Stimulated activated CD8-positive, alpha-beta memory T cell treated with anti-CD3 and anti-CD28 coated beads, Interleukin-4, amount 100 ng/mL, for 24 hours (primary cell): ENCODE data around the gene SRP9.
"Not testable (repeated sequence)": the region's sequence is repeated elsewhere in the genome, so short reads cannot be mapped to it uniquely, and the experiment has no call there.

Source experiments
- DNase-seq: peaks from one replicate; pipeline ENCODE4 v3.0.0-alpha.2; 2020; ENCODE audit warnings: low read depth

Gene SRP9

GRCh38 chr1:225755671-225756319 is 21.8 kb upstream of the SRP9 start:
- no peak for DNase-seq

- no peak for DNase-seq
Measured at GRCh38 chr1:225757927-225758656, 19.5 kb upstream of the SRP9 start.

DNA sequence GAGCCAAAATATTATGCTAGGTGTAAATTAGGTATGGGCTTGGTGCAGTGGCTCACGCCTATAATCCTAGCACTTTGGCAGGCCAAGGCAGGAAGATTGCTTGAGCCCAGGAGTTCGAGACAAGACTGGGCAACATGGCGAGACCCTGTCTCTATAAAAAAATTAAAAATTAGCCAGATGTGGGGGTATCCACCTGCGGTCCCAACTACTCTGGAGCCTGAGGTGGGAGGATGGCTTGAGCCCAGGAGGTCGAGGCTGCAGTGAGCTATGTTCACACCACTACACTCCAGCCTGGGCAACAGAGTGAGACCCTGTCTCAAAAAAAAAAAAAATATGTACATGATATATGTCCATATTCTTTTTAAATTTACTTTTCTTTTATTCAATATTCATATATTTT is 17.7 kb upstream of the SRP9 start:
- not testable (repeated sequence) for DNase-seq

DNA sequence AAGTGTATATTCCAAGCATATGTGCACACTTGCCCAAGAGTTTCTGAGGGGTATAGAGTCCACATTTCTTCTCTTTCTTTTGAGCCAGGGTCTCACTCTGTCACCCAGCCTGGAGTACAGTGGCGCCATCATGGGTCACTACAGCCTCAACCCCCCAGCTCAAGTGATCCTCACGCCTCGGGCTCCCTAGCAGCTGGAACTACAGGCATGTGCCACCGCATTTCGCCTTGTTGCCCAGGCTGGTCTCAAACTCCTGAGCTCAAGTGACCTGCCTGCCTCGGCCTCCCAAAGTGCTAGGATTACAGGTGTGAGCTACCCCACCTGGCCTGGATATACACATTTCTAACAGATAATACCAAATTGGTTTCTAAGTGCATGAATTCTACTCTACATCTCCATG is 17.1 kb upstream of the SRP9 start:
- no peak for DNase-seq

GRCh38 chr1:225761395-225761794 is 16.2 kb upstream of the SRP9 start:
- not testable (repeated sequence) for DNase-seq

DNA sequence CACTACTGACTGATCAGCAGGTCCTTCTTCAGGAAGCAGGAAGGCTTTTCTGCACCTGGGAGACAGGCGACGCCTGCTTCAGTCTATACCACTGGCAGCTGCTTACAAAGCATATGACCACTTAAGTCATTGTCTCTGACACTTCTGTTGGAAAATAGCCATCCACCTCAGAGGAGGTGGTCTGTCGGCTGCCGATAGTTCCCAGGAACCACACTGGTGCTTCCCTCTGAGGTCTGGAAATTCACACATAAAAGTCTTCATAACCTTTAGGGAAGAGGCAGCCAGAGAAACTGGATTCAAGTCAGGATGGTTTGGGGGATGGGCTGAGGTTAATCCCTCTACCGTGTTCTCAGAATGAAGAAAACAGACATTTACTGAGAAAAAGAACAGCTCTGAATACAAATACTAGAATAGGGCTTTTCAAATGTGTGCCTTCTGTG is 15.6 kb upstream of the SRP9 start:
- DNase-seq: no peak

DNA sequence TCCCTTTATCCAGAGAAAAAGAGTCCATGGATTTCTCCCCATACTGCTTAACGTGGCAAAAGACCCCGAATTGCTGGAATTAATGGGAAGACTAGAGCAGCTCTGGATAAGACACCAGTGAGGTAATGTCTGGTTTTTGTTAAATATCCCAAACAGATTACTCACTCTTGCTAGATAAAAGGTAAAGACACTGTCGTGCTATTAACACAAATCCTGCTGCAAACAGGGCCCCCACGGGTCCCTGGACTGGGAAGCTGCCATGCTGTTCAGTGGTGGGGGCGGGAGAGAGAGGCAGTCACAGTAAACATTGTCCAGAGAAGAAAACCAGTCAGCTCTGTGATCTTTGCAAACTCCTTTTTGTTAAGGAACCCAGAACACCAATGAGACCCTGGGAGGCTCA is 15.2 kb upstream of the SRP9 start:
- no peak for DNase-seq

DNA sequence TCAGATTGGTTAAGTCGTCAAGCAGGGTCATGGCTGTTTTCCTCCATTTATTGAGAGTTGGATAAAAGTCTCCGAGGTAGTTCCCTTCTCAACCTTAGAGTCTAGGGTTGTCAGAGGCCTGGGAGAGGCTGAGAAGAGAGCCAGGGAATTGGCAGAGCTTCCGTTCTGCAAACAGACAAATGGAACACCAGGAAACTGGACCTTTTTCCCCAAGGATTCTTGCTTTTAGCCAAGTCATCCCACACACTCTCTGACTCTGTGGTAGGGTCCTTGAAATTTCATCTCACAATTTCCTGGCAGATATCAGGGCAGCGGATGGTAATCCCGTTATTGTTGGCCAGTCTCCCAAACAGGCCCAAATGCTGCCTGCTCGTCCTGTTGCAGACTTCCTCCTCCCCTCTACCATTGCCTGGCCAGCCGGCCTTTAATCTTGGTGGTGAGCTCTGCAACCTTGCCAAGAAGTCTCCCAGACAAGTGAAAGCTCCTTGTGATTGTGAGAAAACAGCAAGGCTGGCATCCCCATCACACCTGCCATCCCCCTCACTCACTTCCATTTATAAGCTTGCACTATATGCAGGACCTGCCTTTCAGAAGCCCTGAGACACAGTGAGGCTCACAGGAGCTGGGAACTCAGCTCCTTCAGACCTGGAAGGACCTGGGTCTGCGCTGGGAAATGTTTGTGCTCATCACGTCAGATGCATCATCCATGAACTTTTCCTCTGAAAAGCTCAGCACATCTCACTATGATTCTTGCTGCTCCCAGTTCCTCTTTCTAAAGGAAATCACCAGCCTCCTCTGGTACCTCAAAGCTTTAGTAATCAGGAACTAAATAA is 13.7 kb upstream of the SRP9 start:
- DNase-seq: no peak

GRCh38 chr1:225765982-225766674 is 11.5 kb upstream of the SRP9 start:
- DNase-seq: no peak

DNA sequence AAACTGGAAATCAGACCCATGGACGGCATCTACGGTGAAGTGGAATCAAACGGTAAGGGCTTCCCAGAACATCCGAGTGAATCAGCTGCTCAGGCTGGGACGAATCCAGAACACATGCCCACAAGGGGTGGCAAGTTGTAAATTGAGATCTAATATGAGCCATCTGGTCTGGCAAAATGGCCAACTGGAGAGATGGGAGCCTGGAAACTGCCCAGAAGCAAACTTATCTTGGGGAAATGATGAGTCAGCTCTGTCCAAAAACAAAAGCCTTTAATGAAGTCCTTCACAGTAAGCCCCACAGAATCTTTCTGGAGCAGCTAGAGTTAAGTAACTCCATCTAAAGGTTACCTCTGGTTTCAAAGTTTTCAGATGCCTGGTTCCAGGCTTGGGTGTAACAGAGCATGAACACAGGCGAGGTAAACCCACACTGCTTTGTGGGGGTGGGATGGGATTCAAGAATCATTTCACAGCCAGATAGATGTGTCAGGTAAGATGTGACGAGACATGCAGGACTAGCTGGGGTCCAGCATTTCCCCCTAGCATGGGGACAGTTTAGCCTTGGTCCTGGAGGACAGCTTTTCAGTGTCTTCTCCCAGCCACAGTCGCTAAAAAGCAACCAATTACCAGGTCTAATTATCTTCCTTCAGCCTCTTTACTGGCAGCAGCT is 10.5 kb upstream of the SRP9 start:
- no peak for DNase-seq

- no peak for DNase-seq
Measured at GRCh38 chr1:225767634-225768540, 9.7 kb upstream of the SRP9 start.

DNA sequence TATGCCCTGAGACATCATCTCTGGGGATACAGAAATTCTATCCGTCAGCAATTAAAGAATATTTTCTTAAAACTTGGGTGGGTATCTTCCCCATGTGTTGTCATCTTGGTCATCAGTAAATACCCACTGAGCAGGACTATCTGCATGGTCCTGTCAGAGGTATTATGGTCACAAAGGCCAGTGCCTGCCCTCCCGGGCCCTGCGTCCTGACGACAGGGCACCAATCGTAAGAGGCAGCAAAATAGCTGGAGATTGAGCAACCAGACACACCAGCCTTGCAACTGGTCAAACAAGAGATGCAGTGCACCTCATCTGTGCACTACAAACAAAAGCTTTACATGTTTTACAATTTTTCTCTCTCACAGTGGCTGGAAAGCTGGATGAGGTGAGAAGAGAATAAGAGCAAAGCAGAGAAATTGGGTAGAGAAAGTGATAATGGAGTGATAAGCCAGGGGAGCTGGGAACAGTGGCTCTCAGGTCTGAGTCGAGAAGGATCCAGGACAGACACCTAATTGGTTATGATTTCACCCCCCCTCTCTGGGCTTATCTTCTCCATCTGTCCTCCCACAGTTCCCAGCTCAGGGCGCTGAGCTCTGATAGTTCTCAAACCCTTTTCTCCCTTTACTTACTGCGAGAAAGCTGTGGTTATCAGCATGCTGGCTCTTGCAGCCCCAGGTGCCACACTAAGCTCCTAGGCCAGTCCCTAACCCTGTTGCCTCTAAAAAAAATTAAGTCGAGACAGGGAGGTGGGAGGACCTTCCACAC is 8.8 kb upstream of the SRP9 start:
- no peak for DNase-seq

DNA sequence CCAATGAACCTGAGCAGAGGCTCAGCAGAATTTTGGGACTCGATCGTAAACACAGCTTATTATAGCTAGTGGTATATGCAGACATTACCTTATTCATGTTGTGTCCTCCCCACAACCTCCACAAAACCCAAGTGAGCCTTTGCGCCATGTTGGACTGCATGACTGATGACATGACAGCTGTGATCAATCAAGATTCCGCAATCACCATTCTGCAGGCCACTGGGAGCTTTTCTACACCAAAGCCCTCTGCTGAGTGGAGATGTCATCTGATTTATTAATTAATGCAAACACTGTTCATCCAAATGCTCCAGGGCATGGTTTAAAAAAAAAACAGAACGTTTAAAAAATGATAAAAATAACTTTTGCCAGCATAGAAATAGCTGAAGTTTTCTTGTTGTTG is 7.9 kb upstream of the SRP9 start:
- DNase-seq: no peak

- no peak for DNase-seq
Measured at GRCh38 chr1:225770561-225771248, 6.9 kb upstream of the SRP9 start.

DNA sequence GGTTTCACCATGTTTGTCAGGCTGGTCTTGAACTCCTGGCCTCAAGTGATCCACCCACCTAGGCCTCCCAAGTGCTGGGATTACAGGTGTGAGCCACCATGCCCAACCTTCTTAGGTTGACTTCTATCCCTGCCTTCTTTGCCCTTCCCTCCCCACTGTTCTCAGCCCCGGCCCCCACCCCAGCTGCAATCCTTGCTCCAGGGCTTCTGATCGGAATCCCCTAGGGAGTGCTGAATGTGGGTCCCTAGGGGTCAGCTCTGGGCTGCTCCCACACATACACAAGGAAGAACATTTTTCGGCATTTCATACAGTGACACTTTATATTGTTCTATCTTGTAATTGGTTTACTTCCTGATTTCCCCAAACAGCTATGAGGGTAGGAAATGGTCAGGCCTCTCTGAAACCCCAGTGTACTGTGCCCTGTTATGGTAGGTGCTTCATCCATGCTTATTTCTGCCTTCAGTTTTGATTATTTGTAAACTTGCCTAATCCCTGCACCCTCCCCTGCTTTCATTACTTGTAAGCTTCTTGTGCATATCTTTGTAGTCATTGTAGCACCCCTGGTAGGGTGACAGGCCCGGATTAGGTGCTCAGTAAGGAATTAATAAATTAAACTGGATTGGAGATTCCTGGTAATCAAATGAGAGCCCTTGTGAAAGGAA is 5.8 kb upstream of the SRP9 start:
- no peak for DNase-seq

- DNase-seq: peak; percentile 6
Measured at GRCh38 chr1:225772323-225772768, 5.3 kb upstream of the SRP9 start.

DNA sequence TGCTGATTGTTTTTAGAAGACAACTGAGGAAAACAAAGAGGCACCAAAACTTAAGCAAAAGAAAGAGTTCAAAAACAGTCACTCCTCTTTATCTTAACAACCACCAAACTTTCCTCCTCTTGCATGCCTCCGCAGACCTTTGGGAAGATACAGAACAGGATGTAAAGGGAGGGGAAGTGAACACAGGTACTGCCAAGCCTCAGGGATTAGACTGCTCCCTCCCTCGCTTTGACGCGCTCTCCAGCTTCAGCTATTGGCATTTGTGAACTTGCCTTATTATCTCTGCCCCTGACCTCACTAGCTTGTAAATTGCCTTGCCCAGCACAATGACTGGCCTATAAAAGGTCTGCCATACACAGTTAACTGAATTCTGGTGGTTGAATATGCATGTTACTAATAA is 4.8 kb upstream of the SRP9 start:
- DNase-seq: no peak

DNA sequence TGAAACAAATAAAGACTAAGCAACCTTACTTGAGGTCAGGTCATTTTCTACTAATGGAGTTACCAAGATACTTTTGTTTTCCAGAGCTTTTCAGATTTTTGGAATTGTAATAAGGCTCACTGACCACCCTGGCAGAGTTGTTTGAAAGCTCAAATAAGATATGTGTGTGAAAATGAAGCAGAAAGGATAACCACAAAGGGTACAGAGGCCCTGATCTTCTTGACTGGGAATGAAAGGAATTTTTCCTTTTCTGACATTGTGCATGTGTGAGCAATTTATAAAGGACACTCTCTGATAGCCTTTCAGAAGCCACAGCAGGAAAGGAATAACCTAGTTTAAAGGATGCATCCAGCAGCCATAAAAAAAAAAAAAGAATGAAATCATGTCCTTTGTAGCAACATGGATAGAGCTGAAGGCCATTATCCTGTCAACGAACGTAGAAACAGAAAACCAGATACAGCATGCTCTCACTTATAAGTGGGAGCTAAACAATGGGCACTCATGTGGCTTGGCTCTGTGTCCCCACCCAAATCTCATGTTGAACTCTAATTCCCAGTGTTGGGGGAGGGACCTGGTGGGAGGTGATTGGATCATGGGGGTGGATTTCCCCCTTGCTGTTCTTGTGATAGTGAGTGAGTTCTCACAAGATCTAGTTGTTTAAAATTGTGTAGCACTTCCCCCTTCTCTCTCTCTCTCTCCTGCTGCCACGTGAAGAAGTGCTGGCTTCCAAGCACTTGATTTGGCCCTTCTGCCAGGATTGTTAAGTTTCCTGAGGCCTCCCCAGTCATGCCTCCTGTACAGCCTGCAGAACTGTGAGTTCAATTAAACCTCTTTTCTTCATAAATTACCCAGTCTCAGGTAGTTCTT is 3.1 kb upstream of the SRP9 start:
- no peak for DNase-seq
